ENCODE measurements around the gene ANKS6. TPM values are rescaled to one million over a fixed set of nuclear protein-coding genes. Genes with fewer than 3 reads are reported as not detected.

Gene ANKS6
- total and polyA plus RNA-seq, 10 of the 15 experiments (the other 5 are each of a cell fraction or from before 2014, with no cell fraction given): 2.0 to 16.2 (median 6.1) TPM

GRCh38 chr9:98724810-98725530, 71.4 kb downstream of the ANKS6 start (continued):
- TF ChIP-seq PRDM15 (CRISPR knock-in tag; IDR thresholded peaks at IDR 0.05): no peak
- TF ChIP-seq CUX1 (IDR thresholded peaks at IDR 0.05; ENCODE audit: insufficient replicate concordance, low read depth, low read length): no peak
- TF ChIP-seq BHLHE40 (IDR thresholded peaks at IDR 0.05; ENCODE audit: borderline replicate concordance in 1 of 2, low read depth in 2 of 2, low read length in 1 of 2): no peak
- no peak for TF ChIP-seq BCLAF1 (IDR thresholded peaks at IDR 0.05)
